Activated naive CD4-positive, alpha-beta T cell treated with anti-CD3 and anti-CD28 coated beads, Interleukin-2, amount 50 U/mL, for 24 hours (primary cell): Measurements from ENCODE around the gene FOXN3.

Experiments used
- H3K27ac Mint-ChIP-seq: one replicate; pipeline ENCODE4 v1.8.0; 2021; ENCODE audit warnings: mild to moderate bottlenecking, mixed read lengths
- H3K27me3 Mint-ChIP-seq: one replicate; pipeline ENCODE4 v1.8.0; 2021; ENCODE audit warnings: mixed read lengths
- H3K36me3 Mint-ChIP-seq: one replicate; pipeline ENCODE4 v1.8.0; 2021; ENCODE audit warnings: mixed read lengths
- H3K4me1 Mint-ChIP-seq: one replicate; pipeline ENCODE4 v1.8.0; 2021; ENCODE audit warnings: mixed read lengths
- H3K4me3 Mint-ChIP-seq: one replicate; pipeline ENCODE4 v1.8.0; 2021; ENCODE audit warnings: mild to moderate bottlenecking, mixed read lengths
- H3K9me3 Mint-ChIP-seq: one replicate; pipeline ENCODE4 v1.8.0; 2021; ENCODE audit warnings: mixed read lengths

Gene FOXN3

DNA sequence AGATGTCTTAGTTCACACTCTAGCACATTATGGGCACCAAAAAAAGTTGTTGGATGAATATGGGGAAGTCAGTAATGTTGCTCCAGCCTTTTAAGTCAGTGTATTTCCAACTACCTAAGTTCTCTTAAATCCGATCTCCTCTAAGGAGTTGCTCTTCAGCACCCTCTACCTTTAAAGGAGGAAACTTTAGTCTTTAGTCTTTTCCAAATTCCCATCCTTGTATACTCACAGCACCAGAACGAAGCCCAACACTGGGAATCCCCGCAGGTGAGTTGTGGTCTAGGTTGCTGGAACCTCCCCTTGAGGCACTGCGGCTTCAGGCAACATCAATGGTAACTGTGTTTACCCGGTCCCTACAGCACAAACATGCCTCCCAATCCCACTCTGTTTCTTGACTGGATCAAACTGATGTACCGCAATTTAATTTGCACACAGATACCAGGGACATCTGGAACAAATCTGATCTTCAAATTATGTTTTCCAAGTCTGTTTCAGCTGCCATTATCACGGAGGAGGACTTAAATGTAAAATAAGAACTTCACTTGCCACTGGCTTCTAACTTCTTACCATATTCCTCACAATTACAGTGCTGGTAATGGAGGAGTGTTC is 179.0 kb downstream of the FOXN3 start:
- H3K4me3 Mint-ChIP-seq, result no peak overlapping the region
- H3K27ac Mint-ChIP-seq, result no peak overlapping the region
- peaks cover 20% of the 10 kb centered on the region for H3K36me3 Mint-ChIP-seq
- H3K9me3 Mint-ChIP-seq, result no peaks in the 10 kb centered on the region
- H3K27me3 Mint-ChIP-seq, result no peaks in the 10 kb centered on the region
- peaks cover 73% of the 10 kb centered on the region for H3K4me1 Mint-ChIP-seq

DNA sequence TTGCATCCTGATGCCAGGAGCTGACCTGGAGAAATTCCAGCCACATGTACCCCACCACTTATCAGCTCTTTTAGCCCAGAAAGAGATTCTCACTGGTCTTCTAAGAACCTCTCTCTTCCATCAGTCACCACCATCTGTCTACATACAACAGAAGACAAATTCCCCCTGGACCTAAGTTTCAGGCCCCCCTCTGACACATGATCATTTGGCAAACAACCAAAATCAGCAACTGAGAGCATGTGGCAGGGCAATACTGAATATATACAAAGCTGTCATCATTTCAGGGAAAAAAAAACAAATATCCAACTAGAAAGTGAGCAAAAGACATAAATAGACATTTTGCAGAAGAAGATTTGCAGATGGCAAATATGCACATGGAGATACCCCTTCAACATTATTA is 180.2 kb downstream of the FOXN3 start:
- no peak overlapping the region for H3K4me3 Mint-ChIP-seq
- no peak overlapping the region for H3K27ac Mint-ChIP-seq
- H3K36me3 Mint-ChIP-seq, result peaks cover 20% of the 10 kb centered on the region
- peaks cover 71% of the 10 kb centered on the region for H3K4me1 Mint-ChIP-seq
- no peaks in the 10 kb centered on the region for H3K27me3 Mint-ChIP-seq
- no peaks in the 10 kb centered on the region for H3K9me3 Mint-ChIP-seq

DNA sequence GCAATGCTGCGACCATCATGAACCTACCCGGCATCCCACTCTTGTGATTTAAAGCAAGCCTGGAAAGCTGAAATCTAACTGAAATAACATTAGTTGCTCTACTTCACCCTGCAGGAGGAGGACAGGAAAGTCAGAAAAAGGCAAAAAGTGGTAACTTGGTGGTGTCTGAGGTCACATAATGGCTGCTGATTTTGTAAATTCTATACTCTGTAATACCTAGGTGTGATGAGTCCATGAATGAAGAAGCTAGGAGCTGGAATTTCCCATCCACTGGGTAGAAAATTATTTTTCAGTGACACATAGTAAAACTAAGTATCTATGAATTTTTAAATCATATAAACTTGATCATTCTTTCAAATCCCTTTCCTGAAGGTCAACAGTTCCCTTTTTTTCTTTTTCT is 183.8 kb downstream of the FOXN3 start:
- Mint-ChIP-seq H3K4me3 (no peak overlapping the region), H3K27me3 (no peaks in the 10 kb centered on the region), H3K27ac (peak overlapping the region; percentile 25), H3K9me3 (no peaks in the 10 kb centered on the region), H3K4me1 (peaks cover 74% of the 10 kb centered on the region), H3K36me3 (peaks cover 16% of the 10 kb centered on the region)

DNA sequence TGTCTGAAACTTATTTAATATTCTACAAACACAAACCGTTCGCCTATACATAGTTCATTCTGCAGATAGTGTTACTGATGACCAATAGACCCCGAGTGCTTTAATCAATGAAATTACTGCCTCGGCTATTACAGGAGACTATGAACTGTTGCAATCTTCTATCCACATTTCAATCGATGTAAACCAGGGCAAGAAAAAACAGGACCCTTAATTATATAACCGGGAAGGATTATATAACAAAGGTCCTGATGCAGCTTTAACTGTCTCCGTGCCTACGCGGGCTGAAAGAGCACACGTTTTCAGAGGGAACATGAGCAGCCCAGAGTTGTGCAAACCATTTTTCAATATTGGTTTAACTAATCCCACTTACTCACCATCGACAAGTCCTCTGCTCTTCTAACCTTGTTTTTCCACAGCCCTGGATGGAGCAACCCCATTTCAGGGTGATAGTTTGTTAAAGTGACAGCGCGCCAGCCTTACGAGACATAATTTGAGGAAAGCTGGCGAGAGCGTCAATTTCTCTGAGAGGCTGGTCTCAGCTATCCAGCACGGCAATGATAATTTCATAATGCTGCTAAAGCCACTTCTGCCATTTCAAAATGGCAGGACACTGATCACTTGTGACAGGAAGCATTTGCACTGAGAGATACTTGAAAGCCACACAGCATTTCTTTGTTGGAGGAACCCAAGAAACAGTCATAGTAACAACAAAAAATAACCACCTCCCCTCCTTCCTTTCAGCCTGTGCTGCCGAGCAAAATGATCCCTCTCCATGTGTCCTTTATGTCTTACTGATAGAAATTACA is 184.6 kb downstream of the FOXN3 start:
- Mint-ChIP-seq H3K4me3 (no peak overlapping the region), H3K27ac (no peak overlapping the region), H3K4me1 (peaks cover 77% of the 10 kb centered on the region), H3K36me3 (peaks cover 11% of the 10 kb centered on the region), H3K27me3 (no peaks in the 10 kb centered on the region), H3K9me3 (no peaks in the 10 kb centered on the region)

DNA sequence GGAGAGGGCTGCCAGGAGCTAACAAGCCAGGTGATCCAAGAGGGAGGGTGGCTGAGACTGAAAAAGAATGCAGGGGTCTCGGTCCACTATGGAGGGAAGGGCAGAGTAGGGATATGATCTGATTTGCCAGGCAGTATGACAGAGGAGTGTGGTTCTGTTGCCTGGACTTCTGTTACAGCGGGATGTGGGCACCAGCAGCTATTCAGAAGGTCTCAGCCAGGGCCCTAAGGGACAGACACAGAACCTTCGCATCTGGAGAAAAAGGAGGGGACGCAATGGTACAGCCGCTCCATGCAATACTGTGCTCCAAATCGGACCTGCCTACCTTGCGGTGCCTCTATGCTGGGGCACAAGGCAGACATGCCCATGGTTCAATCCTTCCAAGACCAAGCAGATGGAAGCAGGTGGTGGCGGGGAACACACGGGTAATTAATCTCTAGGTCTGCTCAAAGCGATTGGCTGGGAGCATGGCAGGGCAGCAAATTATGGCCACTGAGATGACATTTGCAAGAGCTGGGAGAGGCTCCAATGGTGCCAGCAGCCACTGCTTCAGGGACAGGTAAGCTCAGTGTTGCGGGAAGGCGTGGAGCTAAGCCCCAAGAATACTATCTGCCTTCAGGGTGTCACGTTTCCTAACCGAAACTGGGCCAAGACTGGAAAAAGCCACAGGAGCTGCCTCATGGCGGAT is 185.5 kb downstream of the FOXN3 start:
- peaks cover 8% of the 10 kb centered on the region for H3K36me3 Mint-ChIP-seq
- H3K4me3 Mint-ChIP-seq, result no peak overlapping the region
- no peak overlapping the region for H3K27ac Mint-ChIP-seq
- peaks cover 79% of the 10 kb centered on the region for H3K4me1 Mint-ChIP-seq
- no peaks in the 10 kb centered on the region for H3K27me3 Mint-ChIP-seq
- no peaks in the 10 kb centered on the region for H3K9me3 Mint-ChIP-seq

DNA sequence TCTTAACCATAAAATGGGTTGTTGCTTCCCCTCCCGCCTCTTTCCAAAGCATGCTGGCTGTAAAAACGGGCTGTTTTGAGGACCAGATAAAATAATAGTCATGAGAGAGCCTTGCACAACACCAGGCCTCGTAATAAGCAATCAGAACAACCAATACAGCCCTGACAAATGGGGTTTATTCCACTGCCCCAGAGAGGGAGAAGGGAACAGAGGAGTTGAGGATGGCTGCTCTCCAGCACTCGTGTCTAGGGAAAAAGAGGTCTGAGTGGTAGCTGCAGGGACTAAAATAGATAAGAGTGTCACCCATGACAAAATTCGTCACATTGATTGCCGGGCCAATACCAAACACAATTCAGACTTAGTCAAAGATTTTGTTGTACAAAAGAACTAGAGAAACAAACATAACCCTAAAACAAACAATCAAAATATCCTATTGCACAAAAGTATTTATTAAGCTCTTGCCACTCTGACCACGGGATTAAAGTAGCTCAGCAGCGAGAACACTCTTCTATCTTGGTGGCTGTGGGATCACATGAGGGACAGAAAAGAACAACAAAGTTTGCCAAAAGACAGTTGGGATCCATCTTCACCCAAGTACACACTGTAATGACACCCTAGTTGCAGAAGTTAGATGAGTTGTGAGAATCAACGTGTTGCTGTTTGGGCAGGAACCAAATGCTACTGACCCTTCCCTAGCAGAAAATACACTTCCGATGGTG is 188.0 kb downstream of the FOXN3 start:
- Mint-ChIP-seq H3K27me3 (no peaks in the 10 kb centered on the region), H3K4me3 (no peak overlapping the region), H3K9me3 (no peaks in the 10 kb centered on the region), H3K36me3 (peaks cover 4% of the 10 kb centered on the region), H3K27ac (peak overlapping the region; percentile 9), H3K4me1 (peaks cover 86% of the 10 kb centered on the region)

DNA sequence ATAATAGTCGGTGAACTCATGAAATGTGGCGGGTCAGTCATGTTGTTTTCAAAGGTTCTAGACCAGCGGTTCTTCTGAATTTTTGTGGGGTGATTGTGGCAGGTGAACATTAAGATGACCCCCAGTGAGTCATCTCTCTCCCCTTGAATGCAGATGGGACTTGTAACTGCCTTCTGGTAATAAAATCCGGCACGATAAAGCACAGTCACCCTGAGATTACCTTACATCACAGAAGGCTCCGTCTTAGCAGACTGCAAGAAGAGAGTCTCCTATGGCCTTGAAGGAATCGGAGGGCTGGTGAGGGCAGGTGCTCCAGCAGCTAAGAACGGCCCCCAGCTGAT is 189.6 kb downstream of the FOXN3 start:
- Mint-ChIP-seq H3K36me3 (peaks cover 4% of the 10 kb centered on the region), H3K27me3 (no peaks in the 10 kb centered on the region), H3K4me1 (peaks cover 86% of the 10 kb centered on the region), H3K27ac (no peak overlapping the region), H3K4me3 (no peak overlapping the region), H3K9me3 (no peaks in the 10 kb centered on the region)

DNA sequence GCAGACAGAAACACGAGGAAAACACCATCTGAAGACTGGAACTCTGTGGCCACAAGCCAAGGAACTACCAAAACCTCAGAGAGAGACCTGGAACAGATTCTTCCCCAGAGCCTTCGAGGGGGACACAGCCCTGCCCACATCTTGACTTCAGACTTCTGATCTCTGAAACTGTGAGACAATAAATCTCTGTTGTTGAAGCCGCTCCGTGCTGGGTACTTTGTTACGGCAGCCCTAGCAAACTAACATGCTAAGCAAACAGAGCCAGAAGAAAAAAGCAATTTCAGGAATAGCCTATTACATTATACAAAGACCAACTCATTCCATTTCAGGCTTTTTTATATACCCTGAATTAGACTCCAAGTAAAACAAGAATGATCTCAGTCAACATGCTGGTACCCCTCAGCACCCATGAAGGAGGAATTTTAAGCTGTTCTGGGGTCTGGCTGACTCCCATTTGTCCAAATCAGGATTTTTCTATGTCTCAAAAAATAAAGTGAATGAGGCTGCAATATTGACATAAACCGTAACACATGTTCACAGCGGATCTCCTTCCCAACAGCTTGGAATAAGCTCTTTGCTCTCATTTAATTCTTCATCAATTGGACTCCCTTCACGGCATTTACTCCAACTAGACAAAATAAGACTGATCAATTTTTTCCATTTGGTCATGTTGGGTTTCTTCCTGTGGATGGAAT is 190.1 kb downstream of the FOXN3 start:
- H3K9me3 Mint-ChIP-seq, result no peaks in the 10 kb centered on the region
- peak overlapping the region; percentile 35 for H3K27ac Mint-ChIP-seq
- peaks cover 4% of the 10 kb centered on the region for H3K36me3 Mint-ChIP-seq
- H3K4me1 Mint-ChIP-seq, result peaks cover 86% of the 10 kb centered on the region
- no peak overlapping the region for H3K4me3 Mint-ChIP-seq
- no peaks in the 10 kb centered on the region for H3K27me3 Mint-ChIP-seq

DNA sequence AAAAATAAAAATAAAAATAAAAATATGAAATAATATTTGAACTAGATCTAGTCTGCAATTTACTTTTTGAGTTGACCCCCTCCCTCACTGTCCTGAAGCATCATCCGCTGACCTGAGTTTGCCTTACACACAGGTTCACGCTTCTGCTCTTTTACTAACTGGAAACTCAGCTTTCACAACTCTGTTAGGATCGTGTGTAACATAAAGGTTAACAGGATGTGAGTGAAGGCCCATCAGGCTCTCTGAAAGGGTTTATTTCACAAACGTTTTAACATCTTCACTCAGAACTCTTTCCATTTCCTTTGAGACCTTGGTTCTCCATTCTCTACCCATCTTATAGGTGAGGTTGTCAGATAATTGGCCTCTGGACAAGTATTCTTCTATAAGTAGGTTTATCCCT is 191.4 kb downstream of the FOXN3 start:
- peaks cover 4% of the 10 kb centered on the region for H3K36me3 Mint-ChIP-seq
- no peak overlapping the region for H3K27ac Mint-ChIP-seq
- no peaks in the 10 kb centered on the region for H3K27me3 Mint-ChIP-seq
- no peaks in the 10 kb centered on the region for H3K9me3 Mint-ChIP-seq
- no peak overlapping the region for H3K4me3 Mint-ChIP-seq
- peaks cover 87% of the 10 kb centered on the region for H3K4me1 Mint-ChIP-seq

DNA sequence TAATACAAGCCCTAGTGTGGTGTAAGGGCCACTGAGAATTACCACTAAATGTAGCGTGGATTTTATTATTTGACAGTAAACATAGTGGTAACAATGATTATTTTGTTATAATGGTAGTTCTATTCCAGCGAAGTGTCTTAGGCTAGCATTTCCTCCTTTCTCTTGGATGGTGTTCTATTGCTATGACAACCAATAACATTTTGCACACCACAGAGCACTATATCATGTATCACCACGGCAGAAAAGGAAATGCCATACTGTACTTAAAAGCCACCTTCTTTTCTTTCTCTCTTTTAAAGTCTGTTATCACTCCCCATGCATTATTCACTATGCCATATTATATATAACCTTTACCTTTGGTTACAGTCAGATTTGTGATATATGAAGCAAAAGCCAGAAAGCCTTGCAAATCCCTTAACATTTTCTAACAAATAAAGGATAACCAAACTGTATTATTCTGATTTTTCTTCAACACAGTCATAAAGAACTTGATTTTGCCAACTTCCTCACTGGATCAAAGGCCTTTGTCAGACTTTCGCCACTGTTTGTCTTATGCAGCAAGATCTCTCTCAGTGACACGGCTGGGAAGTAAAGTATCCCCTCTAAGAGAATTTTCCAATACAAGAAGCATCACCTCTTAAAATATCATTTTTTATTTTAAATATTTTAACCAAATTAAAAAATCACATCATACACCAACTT is 195.8 kb downstream of the FOXN3 start:
- Mint-ChIP-seq H3K4me1 (peaks cover 71% of the 10 kb centered on the region), H3K9me3 (no peaks in the 10 kb centered on the region), H3K4me3 (peak overlapping the region; percentile 15), H3K27me3 (no peaks in the 10 kb centered on the region), H3K27ac (peak overlapping the region; percentile 55), H3K36me3 (peaks cover 11% of the 10 kb centered on the region)

DNA sequence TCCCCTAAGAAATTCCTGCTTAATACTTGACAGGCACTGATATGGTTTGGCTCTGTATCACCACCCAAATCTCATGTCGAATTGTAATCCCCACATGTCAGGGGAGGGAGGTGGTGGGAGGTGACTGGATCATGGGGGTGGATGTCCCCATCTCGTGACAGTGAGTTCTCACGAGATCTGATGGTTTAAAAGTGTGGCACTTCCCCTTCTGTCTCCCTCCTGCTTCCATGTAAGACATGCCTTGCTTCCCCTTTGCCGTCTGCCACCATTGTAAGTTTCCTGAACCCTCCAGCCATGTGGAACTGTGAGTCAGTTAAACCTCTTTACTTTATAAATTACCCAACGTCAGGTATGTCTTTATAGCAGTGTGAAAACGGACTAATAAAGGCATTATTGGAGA is 198.0 kb downstream of the FOXN3 start:
- Mint-ChIP-seq H3K27me3 (no peaks in the 10 kb centered on the region), H3K27ac (no peak overlapping the region), H3K4me1 (peaks cover 62% of the 10 kb centered on the region), H3K9me3 (no peaks in the 10 kb centered on the region), H3K4me3 (no peak overlapping the region), H3K36me3 (peaks cover 12% of the 10 kb centered on the region)

DNA sequence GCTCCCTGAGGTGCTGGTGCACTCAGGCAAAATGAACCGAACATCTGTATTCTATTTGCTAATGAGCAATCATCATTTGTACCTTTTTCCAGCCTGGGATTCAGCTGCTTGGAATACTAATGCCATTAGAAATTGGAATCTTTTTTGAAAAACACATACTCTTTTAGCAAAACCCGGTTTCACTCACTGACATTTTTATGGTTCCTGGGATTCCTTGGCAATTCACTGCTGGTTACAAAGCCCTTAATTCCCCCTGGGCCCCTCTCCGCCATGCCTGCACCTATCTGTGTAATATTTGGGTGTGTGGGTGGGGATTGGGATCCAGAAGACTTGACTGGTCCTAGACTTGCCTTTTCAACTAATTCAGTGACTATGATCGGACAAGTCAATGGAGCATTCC is 199.1 kb downstream of the FOXN3 start:
- H3K4me1 Mint-ChIP-seq, result peaks cover 55% of the 10 kb centered on the region
- no peaks in the 10 kb centered on the region for H3K9me3 Mint-ChIP-seq
- H3K27ac Mint-ChIP-seq, result no peak overlapping the region
- H3K4me3 Mint-ChIP-seq, result no peak overlapping the region
- peaks cover 14% of the 10 kb centered on the region for H3K36me3 Mint-ChIP-seq
- no peaks in the 10 kb centered on the region for H3K27me3 Mint-ChIP-seq

DNA sequence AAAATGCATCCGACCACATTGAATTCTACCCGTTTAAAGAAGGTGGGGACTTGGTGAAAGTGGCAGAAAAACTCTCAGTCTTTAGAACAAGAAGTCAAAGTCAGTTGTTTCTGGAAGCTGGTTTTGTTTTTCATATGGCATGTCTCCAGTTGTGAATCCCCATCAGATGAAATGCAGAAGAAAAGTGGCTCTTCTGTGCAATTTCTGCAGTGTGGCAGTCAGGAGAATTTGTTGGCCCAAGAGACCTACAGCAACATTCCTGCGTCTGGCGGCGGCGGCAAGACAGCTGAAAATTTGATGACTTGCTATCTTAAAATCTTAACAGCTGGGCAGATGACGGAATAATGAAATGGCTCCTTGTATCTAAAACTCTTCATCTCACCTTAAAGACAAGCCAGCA is 201.5 kb downstream of the FOXN3 start:
- H3K36me3 Mint-ChIP-seq, result peaks cover 14% of the 10 kb centered on the region
- H3K27me3 Mint-ChIP-seq, result no peaks in the 10 kb centered on the region
- H3K4me1 Mint-ChIP-seq, result peaks cover 44% of the 10 kb centered on the region
- no peak overlapping the region for H3K4me3 Mint-ChIP-seq
- H3K9me3 Mint-ChIP-seq, result no peaks in the 10 kb centered on the region
- H3K27ac Mint-ChIP-seq, result no peak overlapping the region

DNA sequence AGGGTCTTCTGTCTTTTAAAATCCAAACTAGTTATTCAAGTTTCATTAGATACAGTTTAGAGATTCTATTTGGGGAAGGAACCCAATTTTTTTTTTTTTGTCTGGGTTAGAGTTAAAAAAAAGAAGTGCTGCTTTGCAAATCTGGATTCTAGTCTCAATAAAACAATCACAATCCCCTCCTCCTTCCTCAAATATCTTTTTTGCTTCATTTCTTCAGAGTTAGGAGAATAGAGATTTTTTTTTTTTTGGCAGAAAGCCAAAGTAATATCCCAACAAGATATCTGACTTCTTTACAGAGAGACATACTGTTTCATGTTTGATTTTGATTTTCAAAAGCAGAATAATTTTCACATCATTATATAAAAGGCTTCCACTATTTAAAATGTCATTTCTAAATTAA is 201.9 kb downstream of the FOXN3 start:
- Mint-ChIP-seq H3K36me3 (peaks cover 16% of the 10 kb centered on the region), H3K27ac (no peak overlapping the region), H3K27me3 (no peaks in the 10 kb centered on the region), H3K4me3 (no peak overlapping the region), H3K4me1 (peaks cover 43% of the 10 kb centered on the region), H3K9me3 (no peaks in the 10 kb centered on the region)
